ENCODE results near the gene PARD3.

PARD3 gene

DNA sequence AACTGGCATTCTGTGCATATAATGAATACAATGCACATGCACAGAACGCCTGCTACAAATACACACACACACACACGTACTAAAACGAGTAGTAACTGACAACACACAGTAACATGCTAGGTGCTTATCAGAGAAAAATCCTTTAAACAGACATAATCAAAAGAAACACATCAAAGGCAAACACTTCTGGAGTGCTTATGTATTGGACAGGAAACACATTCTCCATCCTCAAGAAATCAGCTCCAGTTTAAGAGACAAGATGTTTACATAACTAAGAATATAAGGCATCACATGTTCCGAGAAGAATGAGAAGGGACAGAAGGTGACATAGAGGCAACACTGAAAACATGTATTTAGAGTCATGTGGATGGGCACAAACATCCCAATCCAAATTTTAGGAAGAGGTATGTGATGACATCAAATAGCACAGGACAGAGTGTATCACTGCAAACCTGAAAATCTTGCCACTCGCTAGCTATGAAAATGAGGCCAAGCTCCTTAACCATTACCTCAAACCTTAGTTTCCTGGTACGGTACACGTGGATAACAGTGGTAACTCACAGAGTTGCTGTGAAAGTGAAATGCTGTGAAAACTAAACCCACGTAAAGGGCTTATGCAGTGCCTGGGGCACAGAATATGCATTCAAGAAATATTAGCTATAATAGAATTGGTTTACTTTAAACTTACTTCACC is 619.6 kb downstream of the PARD3 start:
- DNase-seq: no peak

DNA sequence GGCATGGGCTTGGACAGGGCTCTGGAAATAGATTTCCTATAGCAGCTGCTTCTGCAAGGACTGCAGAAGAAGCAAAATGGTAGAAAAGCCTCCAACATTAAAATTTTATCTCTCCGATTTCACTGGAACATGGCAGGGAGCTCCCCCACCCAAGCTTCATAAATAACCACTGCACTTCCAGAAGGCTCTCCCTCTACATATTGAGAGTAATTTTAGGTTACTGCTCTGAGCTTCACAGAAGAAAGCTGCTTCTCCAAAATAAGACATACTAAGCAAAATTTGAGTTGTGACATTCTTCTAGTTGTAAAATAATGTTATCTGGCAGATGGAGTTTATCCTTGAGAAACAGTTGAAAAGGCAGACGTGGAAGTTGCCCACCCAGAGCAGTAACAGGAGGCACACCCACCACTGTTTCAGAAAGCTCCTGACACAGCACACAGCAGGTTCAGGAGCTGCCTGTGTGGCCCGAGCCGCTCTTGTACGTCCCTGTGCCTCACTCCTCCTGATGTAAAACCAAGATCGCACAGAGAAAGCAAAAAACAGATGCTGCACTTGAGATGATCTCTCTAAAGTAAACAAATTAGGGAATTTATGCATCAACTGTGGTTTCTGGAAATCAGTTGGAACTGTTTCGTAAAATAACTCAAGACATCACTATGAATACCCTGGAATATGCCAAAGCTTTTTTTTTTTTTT is 621.0 kb downstream of the PARD3 start:
- DNase-seq: peak in 1 of 2 experiments; percentile 23

DNA sequence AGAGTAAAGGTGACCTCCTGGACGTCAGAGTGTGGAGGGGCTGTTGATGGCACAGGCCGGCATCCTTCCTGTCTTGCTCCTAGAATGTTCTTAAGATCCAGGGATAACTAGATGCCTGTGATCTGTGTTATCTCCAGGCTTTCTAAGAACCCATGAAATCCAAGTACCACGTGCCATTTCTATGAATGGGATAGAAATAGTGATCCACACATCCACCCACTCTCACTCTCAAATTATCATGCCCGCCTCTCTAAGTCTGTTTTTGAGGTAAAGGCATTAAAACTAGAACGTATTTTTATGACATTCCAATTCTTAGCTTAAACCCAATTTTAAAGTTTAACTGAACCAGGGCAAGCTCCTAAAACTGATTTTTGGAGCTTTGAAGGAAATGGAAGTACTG is 622.5 kb downstream of the PARD3 start:
- DNase-seq: no peak

DNA sequence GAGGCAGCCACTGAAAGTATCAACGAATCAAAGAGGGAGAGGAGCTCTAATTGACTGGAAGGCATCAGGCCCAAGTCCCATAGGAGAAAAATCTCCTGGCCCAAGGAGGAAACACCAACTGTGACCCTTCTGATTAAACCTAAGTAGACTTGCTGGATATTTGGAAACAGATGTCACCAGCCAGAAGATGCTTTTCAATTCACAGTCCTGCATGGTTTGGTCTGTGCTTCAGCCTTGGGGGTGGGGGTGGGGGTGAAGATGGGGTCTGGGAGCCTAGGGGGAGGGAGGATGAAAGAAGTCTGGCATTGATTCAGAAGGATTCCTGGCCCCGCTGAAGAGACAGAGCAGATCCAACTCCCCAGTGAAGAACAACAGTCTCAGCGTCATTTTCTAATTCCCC is 623.7 kb downstream of the PARD3 start:
- no peak for DNase-seq

DNA sequence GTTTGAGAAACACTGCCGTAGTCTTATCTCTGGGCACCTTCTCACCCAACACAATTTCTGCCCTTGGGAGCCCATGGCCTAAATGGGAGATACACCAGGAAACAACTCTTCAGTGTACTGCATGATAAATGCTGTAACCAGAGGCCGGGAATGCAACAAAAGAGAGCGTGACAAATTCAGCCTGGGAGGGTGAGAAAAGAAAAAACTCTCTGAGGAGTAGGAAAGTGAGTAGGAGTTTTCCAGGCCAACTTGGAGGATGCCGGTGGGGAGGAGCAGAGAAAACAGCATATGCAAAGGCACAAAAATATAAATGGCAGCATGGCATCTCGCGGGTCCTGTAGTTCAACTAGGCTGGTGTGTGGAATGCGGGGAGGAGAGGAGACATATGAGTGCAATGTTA is 624.5 kb downstream of the PARD3 start:
- no peak for DNase-seq

DNA sequence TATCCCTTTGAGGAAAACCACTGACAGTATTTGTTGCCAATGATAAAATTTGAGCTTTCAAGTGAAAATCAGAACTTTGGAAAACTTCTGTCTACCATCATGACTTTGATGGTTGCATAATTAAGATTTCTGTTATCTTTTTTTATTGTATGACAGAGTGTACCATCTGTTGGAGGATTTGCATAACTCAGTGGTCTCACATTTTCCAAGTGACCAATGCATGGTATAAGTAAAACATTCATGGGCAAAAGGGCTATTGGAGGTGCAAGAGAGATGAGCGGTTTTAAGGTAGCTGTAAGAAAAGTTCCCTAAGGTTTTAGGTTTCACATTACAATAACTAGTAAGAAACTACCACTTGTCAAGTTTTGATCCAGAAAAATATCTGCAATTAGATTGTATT is 625.3 kb downstream of the PARD3 start:
- DNase-seq: no peak

DNA sequence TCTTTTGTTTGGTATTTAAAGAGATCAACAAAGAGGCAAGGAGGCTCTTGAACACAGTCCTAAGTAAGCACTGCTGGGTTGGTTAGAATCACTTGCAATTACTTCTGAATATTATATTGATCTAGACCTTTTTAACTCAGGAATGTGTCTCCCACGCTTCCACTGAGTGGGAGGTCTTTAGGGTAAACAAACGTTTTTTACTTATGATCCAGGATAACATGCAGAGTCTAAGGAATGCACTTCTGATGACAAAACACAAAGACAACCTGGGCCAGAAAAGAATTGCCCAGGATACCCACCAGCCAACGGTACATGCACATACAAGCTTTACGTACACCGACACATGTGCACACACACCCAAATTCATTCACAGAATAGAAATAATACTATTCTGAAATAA is 626.9 kb downstream of the PARD3 start:
- DNase-seq: no peak

DNA sequence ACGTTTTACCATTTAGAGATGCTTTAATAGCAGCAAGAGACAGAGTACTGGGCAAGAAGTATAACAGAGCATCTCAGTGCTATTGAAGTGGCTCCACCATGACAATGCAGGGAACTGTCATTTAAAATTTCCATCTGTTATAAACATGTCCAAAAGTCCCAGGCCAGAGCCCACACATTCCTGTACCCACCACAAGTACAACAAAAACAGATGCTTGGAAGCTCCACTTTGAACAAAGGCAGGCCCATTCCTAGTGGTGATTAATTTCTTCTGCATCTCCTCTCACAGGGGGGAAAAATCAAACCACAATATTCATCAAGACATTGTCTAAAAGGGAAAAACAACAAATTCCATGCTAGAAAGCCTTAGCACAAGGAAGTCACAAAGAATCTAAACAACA is 627.9 kb downstream of the PARD3 start:
- no peak for DNase-seq

DNA sequence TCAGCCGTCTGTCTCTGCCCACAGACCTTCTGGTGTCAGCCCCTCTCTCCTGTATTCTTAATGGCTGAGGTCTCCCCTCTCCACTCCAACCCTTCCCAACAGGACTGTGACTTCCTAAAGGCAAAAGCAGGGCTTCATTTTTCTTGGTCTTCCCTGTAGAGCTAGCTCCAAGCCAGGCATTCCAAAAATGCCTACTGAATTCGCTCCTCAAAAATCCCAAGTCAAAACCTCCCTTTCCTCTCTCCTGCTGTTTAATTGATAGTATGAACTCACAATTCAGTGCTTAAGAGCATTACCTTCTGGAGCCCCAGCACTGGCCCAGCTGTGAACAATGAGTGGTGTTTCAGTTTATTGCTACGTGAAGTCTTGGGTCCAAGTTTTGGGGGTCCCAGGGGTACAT is 628.4 kb downstream of the PARD3 start:
- no peak for DNase-seq

DNA sequence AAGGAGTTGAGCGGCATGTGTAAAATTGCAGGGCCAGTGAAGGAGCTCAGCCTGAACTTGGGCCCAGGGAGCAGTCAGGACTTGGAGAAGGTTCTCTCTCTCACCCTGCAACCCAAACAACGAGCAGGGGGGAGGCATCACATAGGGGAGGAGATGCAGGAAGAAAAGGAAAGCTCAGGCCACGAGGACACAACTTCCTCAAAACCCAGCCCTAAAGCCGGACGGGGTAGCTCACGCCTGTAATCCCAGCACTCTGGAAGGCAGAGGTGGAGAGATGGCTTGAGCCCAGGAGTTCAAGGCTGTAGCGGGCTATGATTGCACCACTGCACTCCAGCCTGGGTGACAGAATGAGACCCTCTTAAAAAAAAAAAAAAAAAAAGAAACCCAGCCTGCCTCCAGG is 629.1 kb downstream of the PARD3 start:
- DNase-seq: no peak

DNA sequence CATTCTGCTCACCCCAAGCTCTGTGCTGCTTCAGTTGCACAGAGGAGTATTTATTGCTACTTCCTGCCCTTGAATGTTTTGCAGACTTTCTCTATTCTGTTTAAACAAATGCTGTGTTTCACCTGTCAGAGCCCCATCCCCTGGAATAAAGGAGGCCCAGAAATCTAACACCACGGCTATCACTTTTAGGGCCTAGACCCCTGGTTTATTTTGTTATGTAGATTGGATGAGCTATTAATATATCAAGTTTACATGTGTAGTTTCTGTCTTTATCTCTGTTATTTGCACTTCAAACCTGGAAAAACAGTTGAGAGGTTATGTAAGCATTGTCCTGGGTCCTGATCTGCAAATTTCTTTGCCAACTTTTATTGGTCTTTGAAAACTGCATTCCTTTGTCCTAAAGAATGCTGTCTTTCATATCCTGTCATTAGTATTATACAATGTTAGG is 630.1 kb downstream of the PARD3 start:
- DNase-seq: peak; percentile 69 to 79

DNA sequence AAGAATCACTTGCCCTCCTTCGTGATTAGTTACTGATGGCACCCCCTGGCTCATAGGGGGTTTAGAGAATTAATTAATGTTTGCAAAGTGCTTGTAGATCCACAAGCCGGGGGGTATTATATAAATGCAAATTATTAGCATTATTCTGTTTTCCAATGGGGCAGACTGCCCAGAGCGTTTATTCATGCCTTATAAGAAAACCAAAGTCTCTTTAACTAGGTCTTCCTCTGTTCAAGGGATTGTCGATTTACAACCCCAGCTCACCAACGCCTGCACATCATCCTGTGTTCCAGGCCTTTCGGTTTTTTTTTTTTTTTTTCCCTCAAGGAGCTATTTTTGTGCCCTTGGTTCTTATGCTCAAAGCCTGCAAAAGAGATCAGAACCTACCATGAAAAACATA is 630.7 kb downstream of the PARD3 start:
- no peak for DNase-seq

DNA sequence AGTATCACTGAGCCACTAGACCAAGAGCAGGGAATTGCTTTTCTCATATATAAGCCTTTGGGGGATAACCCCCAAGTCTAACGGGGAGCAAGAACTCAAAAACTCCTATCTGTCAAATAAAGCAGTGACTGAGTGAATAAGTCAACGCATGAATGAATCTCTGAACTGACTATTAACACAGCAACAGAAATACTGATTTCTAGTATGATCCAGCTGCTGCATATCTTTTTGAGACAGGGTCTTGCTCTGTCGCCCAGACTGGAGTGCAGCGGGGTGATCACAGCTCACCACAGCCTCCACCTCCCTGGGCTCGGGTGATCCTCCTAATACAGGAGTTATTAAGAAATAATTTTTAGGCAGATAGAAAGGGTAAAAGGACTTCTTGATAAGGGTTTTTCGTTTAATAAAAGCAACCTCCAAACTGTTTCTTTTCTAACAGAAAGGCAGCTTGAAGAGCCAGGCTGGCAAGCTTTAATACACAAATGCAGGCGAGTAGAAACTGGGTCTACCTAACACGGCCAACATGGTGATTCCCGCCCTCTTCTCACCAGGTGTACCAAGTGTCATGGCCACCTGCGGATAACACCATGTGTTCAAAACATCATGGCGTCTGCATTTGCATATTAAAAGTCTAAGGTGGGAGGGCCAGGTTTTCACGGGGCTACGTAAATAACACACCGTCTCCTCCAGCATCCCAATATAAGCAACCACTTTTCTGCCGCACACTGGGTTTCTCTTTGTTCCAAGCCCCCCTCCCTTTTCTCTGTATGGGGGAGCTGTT is 631.9 kb downstream of the PARD3 start:
- DNase-seq: no peak

DNA sequence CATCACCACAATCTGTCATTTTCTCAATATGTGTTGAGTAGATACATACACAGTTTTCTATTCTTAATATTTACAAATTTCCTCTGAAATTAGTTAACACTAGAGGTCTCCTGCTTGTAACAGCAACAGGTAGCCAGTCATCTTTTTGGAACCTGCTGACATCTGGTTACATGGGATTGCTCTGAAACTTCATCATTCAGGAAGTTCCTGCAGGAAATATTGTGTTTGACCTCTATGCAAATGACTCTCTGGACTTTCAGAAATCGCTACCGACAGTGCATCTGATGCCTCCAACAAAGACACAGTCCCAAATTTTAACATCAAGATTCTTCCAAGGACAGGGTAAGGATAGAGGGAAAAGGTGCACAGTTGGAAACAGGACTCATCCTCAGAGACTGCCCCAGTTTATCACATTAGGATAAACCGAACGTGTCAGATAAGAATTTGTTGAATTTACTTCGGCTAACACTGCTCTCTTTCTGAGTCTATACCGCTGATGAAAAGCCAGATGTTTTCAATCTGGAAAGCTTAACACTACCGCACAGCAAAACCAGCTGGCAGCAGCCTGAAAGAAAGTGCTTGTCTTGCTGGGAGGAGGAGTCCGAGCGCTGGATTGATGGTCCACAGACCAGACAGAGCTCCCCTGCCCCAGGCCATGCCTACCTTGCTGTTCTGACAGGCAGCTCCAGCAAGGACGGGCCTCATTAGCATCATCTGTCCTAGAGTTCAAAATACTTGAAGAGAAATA is 633.4 kb downstream of the PARD3 start:
- peak in 1 of 2 experiments; percentile 8 for DNase-seq

DNA sequence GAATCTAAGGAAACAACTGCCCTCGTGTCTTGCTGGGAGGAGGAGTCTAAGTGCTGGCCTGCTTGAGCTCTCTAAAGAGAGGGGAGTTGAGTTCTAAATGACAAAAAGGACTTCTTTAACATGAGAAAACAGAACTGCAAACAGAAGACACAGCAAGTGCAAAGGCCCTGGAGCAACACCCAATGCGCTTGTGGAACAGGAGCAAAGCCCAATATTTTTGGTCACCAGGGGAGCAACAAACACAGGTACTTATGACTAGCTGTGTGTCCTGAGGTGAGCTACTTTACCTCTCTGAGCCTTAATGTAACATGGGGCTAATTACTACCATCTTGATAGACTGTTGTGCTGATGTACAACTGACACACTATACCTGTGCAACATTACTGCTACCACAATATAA is 634.3 kb downstream of the PARD3 start:
- no peak for DNase-seq

DNA sequence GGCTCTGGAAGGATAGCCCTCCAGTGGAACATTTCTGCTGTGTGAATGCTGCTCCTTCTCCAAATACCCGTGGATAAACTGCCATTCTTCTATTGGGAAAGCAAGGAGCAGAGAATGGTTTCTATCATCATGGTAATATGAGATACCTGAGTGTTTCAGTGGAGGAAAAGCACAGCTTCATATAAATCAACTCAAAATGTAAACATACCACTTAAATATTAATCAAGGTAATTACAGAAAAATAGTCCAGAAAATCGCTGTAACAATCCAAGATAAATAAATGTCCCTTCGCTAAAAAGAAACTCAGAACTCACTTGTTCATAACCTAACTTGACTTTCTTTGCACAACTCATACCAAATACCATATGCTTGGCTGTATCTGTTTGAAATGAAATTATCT is 635.8 kb downstream of the PARD3 start:
- DNase-seq: no peak

DNA sequence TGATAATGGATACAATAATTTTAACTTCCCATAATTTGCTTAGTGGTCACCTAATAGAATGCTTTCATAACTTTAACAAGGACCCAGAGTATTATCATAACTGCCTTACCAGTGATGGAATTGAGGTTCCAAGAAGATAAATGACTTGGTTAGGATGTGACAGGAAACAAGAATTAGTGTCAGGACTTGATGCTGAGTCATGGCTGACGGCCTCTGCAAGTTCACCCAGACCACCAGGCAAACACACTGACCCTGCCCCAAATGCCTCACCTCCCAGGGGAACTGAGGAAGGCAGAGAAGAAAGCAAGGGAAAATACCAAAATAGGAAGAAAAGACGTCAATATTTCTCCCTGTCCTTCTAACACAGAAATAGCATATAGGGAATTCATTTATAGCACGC is 636.3 kb downstream of the PARD3 start:
- DNase-seq: no peak

DNA sequence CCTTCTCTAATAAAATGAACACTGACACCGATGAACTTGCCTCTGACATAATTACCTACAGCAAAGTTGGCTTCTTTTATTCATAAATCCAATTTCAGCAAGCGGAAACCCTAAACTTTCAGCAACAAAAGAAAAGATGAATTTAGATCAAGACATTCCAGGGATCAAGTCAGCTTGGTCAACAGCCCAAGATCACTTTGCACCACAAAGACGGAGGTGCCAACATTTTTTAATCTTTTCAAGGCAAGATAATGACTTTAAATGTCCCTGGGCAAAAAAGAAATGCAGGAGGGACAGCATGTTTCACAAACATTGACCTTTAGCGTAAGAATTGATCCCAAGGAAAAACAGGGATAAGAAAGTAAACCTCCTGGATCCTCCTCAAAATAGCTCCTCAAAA is 636.9 kb downstream of the PARD3 start:
- DNase-seq: no peak

DNA sequence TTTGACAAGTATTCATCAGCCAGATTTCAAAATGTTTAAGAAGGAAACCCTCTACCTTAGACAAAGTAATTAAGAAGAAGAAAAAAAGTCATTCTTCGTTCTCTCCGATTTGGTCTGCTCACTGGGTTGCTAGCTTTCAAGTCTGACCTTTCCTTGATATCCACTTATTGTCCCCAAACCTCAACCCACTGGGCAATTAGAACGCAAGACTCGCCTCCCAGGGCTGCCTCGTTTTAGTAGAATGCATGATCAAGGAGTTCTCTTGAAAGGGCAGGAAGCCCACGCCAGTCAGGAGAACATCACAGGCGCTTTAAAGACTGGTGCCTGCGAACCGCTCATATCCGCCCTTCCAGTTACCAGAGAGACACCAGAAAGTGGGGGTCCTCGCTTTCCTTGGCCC is 637.7 kb downstream of the PARD3 start:
- DNase-seq: no peak

DNA sequence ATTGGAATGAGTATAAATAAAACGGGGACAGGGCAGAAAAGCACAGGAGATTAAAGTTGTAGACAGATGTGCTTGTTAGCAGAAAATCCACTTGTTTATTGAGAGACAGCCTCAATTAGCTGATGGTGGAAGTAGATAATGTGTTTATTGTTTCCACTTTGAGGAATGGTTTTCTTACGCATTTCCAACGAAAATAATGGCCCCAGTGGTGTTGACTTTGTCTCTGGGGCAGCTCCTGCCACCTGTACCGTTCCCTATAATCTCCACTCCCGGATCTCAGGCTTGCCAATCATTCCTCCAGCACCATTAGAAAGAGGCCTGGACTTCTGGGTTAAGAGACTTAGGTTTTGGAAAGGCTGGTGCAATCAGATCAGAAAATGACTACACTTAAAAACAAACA is 638.7 kb downstream of the PARD3 start:
- no peak for DNase-seq

DNA sequence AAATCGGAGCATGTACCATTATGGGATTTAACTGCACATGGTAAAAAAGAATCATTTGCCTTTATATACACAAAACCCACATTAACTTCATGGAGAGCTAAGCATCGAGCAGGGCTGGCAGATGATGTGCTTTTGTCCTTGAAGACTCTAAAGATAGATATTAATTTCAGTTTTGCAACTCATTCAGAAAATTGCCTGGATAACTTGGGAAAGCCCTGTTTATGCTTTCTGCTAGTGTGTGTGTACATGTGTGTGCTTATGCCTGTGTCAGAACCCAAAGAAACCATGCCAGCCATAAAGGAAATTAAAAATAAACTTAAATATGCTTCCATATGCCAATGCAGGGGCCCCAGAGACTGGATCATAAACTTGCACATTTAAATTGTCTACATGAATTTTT is 640.0 kb downstream of the PARD3 start:
- DNase-seq: no peak

DNA sequence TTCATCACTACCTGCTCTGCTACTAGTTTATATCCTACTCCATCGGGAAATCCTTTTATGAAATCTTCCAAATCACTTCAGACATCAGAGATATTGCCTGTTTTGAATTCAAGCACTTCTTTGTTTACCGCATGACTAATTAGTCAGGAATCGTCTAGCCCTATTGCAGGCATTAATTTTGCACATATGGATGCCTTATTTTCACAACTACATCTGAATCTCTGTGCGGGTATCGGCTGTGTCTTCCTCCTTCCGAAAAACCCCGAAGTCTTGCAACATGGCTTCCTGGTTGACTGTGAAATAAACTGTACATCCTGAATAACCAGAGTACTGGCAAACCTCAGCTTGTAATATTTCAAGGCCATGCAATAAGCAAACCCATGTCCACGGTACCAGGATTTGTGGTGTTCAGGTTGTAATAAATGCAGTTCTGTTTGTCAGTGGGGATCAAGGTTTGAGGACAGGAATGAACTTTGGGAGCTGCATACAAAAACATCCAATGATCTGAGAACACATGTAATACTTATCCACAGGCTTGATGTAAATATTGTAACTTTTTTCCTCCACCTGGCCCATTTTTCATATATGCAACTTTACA is 642.1 kb downstream of the PARD3 start:
- DNase-seq: no peak

DNA sequence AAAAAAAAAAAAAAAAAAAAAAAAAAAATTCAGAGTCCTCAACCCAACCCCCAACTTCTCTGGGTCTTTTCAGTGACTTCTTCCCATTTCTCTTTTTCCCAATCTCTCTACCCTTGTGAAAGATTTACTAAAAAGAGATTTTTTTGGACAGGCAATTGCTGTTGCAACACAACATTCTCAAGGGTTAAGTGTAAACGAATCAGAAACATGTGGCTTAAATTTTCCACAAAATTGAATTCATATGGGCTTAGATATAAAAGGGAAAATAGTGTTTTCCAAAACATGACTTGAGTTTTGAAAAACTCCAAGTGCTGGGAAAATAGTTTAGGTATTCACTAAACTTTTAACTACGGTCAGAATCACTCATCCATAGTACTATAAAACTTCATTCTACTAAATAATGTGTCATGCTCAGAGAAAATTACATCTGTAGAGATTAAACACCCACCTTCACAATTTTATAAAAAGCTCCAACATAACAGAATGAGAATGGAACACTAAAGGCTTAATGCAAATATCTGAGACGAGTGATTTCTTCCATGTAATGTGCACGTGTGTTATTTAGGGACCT is 643.1 kb downstream of the PARD3 start:
- no peak for DNase-seq
